ENCODE measurements around the gene KSR2.

KSR2 gene

DNA sequence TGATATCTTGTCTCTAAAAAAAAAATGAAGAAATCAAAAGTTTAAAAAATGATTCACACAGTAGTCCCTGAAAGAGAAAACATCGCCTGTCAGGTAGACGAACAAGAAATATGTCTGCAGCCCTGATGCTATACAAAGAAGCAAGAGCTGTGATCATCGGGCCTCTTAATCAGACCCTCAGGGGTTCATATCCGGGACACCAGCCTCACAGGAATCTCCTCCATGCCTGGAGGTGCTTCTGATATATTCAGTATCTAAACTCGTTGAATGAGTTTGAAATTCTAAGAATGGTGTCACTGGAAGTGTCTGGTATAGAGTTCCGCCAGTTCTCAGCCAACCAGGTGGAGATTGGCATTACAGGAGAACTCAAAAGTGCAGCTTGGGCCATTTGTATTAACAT lies 64.7 kb downstream of the KSR2 start:
- no peaks in the 10 kb centered on the region for H3K4me1 Mint-ChIP-seq
- DNase-seq: no peak
- no peaks in the 10 kb centered on the region for H3K36me3 Mint-ChIP-seq (ENCODE audit: low read depth)
- peaks cover 4% of the 10 kb centered on the region for H3K9me3 Mint-ChIP-seq
- no peak overlapping the region for H3K27ac Mint-ChIP-seq
- TF ChIP-seq, protein P1, sequence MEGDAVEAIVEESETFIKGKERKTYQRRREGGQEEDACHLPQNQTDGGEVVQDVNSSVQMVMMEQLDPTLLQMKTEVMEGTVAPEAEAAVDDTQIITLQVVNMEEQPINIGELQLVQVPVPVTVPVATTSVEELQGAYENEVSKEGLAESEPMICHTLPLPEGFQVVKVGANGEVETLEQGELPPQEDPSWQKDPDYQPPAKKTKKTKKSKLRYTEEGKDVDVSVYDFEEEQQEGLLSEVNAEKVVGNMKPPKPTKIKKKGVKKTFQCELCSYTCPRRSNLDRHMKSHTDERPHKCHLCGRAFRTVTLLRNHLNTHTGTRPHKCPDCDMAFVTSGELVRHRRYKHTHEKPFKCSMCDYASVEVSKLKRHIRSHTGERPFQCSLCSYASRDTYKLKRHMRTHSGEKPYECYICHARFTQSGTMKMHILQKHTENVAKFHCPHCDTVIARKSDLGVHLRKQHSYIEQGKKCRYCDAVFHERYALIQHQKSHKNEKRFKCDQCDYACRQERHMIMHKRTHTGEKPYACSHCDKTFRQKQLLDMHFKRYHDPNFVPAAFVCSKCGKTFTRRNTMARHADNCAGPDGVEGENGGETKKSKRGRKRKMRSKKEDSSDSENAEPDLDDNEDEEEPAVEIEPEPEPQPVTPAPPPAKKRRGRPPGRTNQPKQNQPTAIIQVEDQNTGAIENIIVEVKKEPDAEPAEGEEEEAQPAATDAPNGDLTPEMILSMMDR (IDR thresholded peaks at IDR 0.05): no peak
- H3K4me3 Mint-ChIP-seq: no peak overlapping the region
- H3K27me3 Mint-ChIP-seq (ENCODE audit: low read depth, poor library complexity): peaks cover 10% of the 10 kb centered on the region

DNA sequence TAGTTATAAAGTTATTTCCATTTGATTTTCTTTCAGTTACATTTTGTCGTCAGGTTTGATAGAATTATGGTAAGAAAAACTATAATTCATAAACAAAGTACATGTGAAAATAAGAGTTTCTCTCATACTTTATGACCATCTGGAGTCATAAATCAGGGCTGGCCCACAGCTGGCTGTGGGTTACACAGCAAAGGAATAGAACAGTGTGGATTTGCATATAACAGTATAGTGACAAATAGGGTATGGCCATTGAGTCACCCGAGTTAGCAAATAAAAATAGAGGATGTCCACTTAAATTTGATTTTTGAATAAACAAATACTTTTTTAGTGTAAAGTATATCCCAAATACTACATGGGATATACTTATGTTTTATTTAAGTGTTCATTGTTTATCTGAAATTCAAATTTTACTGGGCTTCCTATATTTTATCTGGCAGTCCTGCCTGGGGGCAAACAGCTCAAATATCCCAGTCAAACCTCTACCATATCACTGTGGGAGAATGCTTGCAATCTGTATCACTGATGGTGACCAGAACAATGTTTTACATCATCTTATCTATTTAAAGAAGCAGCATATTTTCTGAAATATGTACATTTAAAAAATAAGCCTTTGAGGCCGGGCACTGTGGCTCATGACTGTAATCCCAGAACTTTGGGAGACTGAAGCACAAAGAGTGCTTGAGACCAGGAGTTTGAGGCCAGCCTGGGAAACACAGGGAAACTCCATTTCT lies 65.5 kb downstream of the KSR2 start:
- H3K4me3 Mint-ChIP-seq: no peak overlapping the region
- no peak for DNase-seq
- H3K36me3 Mint-ChIP-seq (ENCODE audit: low read depth): no peaks in the 10 kb centered on the region
- TF ChIP-seq, protein P1 (IDR thresholded peaks at IDR 0.05): no peak
- H3K27ac Mint-ChIP-seq: no peak overlapping the region
- H3K27me3 Mint-ChIP-seq (ENCODE audit: low read depth, poor library complexity): peaks cover 7% of the 10 kb centered on the region
- H3K4me1 Mint-ChIP-seq: no peaks in the 10 kb centered on the region
- H3K9me3 Mint-ChIP-seq: peaks cover 8% of the 10 kb centered on the region

DNA sequence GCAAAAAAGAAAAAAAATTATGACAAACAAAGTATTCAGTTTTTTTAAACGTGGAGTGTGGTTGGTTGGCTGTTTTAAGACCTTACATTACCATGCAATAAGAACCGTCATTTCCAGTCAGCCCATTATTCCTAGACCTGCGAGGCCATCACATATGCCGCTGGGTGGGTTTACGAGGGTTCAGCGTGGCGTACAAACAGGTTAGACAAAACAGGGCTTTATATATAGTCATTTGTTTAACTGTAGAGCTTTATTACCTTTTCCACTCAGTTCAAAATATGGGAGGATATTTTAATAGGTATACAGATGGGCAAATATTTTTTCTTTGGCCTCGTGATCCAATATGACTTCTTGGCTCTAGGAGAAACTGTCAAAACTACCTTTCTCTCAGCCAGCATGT lies 67.2 kb downstream of the KSR2 start:
- H3K4me3 Mint-ChIP-seq: no peak overlapping the region
- H3K27ac Mint-ChIP-seq: no peak overlapping the region
- DNase-seq: no peak
- peaks cover 4% of the 10 kb centered on the region for H3K27me3 Mint-ChIP-seq (ENCODE audit: low read depth, poor library complexity)
- H3K36me3 Mint-ChIP-seq (ENCODE audit: low read depth): no peaks in the 10 kb centered on the region
- H3K4me1 Mint-ChIP-seq: no peaks in the 10 kb centered on the region
- TF ChIP-seq, protein P1 (IDR thresholded peaks at IDR 0.05): no peak
- H3K9me3 Mint-ChIP-seq: peaks cover 8% of the 10 kb centered on the region

DNA sequence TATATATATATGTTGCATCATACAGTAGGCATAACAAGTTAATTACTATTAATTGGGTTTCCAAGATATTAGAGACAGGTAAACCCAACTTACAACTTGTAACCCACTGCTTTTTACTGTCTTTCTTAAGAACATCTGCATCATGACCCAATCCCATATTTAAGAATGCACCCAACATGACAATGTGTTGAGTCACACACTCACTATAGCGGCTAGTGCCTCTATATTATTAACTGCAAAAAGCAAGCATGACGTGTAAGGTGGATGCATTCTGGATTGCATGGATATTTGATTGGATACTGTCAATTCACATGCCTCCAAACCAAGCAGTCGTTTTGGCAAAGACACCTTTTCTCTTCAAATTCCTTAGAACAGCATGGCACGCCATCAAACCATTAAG lies 68.2 kb downstream of the KSR2 start:
- H3K9me3 Mint-ChIP-seq: peaks cover 7% of the 10 kb centered on the region
- no peaks in the 10 kb centered on the region for H3K36me3 Mint-ChIP-seq (ENCODE audit: low read depth)
- no peak overlapping the region for H3K4me3 Mint-ChIP-seq
- H3K4me1 Mint-ChIP-seq: no peaks in the 10 kb centered on the region
- DNase-seq: no peak
- H3K27me3 Mint-ChIP-seq (ENCODE audit: low read depth, poor library complexity): peaks cover 3% of the 10 kb centered on the region
- H3K27ac Mint-ChIP-seq: no peak overlapping the region
- TF ChIP-seq, protein P1 (IDR thresholded peaks at IDR 0.05): no peak

DNA sequence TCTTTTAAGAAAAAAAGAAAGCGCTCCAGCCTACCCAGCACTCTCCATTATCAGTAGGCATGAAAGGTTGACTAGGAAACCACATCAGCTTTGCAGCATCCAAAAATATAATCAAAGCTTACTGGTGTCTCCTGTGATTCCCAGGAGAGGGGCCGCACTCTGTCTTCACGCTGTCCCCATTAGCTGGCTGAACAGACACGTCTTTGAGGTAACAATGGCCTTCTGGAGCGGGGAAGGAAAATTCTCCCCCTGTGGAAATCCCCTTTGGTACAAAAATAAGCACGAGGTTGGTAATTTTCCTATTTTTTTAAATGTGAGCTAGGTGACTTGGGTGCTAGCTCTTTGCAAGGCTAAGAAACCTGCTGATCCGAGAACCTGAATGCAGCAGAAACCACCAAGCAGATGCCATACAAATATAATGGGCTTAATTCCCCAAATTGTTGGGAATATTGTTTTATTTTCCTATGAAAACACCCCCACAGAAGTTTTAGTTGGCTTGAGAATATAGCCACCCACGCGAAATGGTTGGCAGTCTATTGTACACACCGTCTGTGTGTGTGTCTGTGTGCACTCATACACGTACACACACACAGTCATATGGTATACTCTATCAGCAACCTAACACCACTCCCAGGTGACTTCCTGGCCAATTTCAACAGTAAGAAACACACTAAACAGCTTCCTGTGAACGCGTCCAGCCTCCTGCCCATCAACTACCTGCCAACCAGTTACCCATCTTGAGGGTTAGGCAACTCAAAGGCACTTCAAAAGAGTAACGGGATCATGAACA lies 71.2 kb downstream of the KSR2 start:
- no peak overlapping the region for H3K27ac Mint-ChIP-seq
- DNase-seq: no peak
- TF ChIP-seq, protein P1 (IDR thresholded peaks at IDR 0.05): no peak
- H3K36me3 Mint-ChIP-seq (ENCODE audit: low read depth): no peaks in the 10 kb centered on the region
- H3K27me3 Mint-ChIP-seq (ENCODE audit: low read depth, poor library complexity): no peaks in the 10 kb centered on the region
- H3K4me1 Mint-ChIP-seq: no peaks in the 10 kb centered on the region
- no peak overlapping the region for H3K4me3 Mint-ChIP-seq
- peaks cover 4% of the 10 kb centered on the region for H3K9me3 Mint-ChIP-seq
